Activated CD8-positive, alpha-beta memory T cell treated with anti-CD3 and anti-CD28 coated beads, Interleukin-2, amount 50 U/mL, for 24 hours (primary cell): ENCODE results near the gene SYNE2.

ENCODE experiments used
- DNase-seq: peaks from one replicate; pipeline ENCODE4 v3.0.0-alpha.2; 2020; ENCODE audit errors: extremely low read depth

SYNE2 gene

GRCh38 chr14:64217308-64217707, 364.5 kb downstream of the SYNE2 start:
- DNase-seq: no peak

DNA sequence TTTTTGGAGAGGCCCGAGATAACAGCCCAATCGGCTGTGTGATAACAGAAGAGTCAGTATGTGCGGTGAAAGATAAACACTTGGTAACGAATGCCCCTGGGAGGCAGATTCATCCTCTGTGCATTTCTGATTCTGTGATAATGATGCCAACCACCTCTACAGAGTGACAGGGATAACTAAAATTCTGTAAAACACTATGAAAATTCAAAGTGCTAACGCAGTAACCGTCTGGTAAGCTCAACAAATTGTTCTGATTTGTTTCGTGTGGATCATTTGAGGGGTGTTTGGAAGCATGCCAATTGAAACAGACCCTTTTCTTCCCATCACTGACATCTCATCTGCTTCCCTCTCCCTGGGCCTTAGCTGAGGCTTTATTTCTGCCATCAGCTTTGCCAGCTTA, 365.0 kb downstream of the SYNE2 start:
- no peak for DNase-seq

GRCh38 chr14:64218344-64219240, 365.8 kb downstream of the SYNE2 start:
- no peak for DNase-seq

DNA sequence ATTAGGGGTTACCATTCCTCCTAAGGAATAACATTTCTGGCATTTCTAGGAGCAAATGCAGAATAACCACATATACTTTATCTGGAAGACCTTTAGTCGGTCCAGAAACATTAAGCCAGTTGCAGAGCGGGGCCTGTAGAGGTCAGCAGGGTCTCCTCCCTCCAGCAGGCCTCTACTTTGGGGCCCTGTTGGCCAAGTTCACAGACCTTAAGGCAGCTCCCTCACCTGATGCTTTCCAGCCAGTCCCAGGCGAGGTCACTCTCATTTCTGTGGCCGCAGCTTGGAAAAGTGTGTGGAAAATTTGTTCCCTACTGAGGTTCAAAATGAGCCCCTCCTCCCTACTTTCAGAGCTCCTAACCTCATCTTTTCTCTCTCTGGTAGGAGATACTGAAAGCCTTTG, 367.3 kb downstream of the SYNE2 start:
- DNase-seq: no peak

GRCh38 chr14:64220466-64220865, 367.7 kb downstream of the SYNE2 start:
- no peak for DNase-seq

DNA sequence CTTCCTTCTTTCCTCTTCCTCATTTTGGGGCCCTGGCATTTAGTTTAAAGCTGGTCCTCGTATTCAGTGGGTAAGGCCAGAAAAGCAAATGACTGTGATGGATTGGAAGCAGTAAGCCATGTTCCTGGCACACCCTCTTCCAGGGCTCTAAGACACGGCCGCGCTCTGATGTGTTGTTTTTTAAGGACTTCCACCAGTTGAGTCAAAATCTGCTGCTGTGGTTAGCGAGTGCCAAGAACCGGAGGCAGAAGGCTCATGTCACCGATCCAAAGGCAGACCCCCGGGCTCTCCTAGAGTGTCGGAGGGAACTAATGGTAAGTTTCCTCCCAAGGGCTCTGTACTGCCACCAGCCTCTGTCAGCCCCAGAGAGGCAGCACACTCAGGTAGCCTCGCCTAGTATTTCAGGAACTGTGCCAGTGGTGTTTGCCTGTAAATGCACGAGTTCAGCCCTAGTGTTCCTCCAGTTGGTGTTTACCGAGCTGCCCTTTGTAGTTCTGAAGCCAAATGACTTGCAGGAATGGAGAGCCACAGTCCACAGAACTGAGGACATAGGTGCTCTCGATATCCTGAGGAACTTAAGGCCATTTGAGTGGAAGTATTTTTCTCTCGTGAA, 368.7 kb downstream of the SYNE2 start:
- no peak for DNase-seq

GRCh38 chr14:64225151-64225757, 372.4 kb downstream of the SYNE2 start:
- no peak for DNase-seq

DNA sequence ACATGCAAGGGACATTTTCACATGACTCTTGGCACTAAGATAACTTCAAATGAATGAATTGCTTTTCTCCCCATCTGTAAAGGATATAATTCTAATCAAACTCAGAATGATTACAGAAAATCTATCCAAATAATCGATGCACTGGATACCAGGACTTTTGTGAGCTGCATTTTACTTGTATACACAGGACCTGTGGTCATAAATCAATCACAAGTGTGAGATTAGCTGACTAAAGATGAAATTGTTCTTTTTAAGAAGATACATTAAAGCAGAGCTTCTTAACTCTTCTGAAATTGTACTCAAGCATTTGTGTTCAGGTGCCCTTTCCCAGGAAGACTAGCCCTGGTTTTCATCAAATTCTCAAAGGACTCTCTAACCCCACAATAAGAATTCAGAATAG, 375.1 kb downstream of the SYNE2 start:
- DNase-seq: no peak

GRCh38 chr14:64229489-64229888, 376.7 kb downstream of the SYNE2 start:
- DNase-seq: no peak

DNA sequence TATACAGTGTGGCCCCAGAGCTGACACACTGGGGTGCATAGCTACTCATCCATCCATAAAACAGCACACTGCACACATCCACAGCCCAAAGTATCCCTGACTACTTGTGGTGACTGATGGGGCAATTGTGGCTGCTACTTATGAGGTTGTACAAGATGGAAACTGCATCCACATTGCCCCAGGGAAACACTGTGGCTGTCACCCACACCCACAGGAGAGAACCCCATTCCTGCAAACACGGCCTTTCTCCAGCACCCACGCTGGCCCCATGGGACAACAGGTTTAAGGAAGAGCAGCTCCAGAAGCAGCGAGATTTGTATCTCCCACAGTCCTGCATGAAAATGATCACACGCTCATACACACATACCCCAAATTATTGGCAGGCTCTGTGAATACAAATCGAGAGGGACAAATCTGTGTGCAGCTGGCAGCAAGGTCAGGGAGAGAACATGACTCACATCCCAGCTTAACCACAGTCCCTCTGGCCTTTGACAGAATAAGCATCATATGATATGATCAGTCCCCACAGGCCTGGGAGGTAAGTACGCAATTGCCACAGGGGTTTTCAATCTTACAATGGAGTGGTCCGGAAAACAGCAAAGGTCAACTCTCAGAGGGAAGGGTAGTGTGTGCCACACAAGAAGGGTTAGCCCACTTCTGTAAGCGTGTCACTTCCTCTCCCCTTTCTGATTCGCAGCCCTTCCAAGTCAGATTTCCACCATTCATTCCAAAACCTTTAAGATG, 379.5 kb downstream of the SYNE2 start:
- DNase-seq: no peak

DNA sequence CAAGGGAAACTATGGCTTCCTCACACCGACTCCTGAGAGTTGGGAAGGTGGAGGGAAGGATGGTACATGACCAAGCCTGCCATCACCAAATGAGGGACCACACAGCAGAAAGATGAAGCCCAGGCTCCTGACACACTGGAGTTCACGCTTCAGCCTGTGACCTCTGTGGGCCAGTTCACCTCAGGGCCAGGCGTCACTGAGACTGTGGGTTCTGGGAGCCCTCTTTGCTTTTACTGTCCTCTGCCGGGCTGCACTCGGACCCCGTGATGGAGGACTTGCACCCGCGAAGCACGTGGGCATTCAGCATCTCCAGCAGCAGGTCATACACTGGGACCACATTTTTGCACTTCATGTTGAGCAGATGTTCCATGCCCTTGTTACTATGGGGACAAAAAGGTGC, 380.1 kb downstream of the SYNE2 start:
- no peak for DNase-seq

- no peak for DNase-seq
These were observed 380.9 kb downstream of the SYNE2 start for GRCh38 chr14:64233531-64234190.

DNA sequence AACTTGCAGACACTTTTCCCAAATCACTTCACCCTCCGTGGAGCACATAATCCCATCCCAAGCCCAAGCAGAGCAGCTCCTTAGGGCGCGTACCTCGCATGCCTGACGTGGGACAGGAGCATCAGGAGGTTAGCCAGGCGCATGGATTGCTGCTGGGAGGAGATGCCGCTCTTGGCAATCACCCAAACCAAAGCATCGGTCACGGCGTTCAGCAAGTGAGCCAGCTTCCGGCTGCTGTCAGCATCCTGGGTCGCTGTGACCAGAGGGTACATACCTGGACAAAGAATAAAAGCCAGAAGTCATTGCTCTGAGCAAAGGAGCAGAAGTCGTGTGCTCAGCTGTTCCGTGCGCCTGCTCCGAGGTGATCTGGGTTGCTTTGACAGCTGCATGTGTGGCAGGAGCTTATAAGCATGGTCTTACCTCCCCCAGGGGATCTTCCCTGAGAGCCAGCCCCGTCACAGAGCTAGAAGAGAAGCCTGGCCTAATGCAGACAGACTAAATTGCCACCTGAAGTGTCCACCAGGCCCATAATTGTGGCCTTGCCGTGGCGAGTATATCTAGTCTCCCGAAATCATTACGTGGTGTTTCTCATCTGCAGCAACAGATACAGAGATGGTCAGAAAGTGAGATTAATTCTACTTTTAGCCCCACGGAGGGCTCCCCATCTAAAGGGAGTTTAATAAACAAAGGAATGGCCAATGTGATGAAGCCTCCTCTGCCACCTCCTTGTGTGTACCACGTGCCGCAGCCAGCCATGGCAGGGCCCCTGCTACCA, 382.3 kb downstream of the SYNE2 start:
- no peak for DNase-seq

DNA sequence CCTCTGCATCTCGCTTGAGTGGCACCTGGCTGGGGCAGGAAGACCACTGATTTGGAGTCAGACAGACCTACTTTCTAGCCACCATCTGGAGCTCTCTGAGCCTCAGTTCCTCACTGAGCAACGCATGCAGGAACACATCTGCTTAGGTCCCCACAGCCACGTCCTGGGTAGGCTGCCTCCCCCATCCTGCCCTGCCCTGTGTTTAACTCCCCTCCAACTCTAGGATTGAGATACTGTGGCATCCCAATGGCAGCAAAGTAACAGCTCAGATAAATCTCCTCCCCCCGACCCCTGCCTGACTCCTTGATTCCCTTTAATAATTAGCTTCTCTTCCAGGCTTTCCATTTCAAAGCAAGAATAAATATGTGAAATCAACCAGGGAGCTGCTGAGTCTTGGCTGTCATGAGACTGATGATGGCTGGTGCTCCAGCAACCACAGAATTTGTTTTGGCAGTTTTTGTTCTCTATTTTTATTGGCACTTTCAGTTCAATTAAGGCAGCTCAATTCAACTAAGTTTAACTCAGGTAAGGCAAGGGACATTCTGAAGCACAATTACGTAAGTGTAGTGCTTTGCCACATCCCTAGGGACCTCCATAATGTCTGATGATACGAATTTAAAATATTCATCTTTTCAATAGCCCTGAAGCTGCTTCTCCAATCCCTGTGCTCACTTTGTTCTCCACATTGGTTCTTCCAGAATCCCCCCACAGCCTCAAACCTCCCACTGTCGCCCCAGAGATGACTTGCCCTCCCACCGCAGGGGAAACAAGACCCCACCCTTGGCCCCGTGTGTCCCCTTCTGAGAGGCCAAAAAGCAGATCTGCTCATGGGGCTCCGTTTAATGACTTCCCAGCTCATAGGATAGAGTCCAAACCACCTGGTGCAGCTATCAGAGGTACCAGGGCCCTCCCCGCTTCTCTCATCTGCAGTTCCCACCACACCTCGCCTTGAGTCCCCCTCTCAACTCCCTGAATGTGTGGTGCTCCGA, 383.1 kb downstream of the SYNE2 start:
- DNase-seq: no peak

GRCh38 chr14:64238049-64238448, 385.2 kb downstream of the SYNE2 start:
- DNase-seq: no peak

- DNase-seq: no peak
These were observed 385.8 kb downstream of the SYNE2 start for GRCh38 chr14:64238631-64239030.

GRCh38 chr14:64244279-64244678, 391.5 kb downstream of the SYNE2 start:
- no peak for DNase-seq

GRCh38 chr14:64245491-64245890, 392.7 kb downstream of the SYNE2 start:
- DNase-seq: no peak

- no peak for DNase-seq
These were observed 393.9 kb downstream of the SYNE2 start for GRCh38 chr14:64246688-64247087.

- DNase-seq: no peak
These were observed 394.4 kb downstream of the SYNE2 start for GRCh38 chr14:64247195-64247594.
